Loucy (cell line): ENCODE data around the gene TRPM3.

Source experiments
- CTCF ChIP-seq: fragments of 200-600 bp; sonication (generic); conservative IDR thresholded peaks from 2 replicates; pipeline ENCODE4 v1.5.1; 2014; ENCODE audit warnings: mild to moderate bottlenecking, antibody characterized with exemption, low read length
- EZH2phosphoT487 ChIP-seq: fragments of 200-600 bp; IDR thresholded peaks from 2 replicates; pipeline ENCODE4 v1.6.1; 2018; ENCODE audit warnings: antibody characterized with exemption, mild to moderate bottlenecking, moderate library complexity, borderline replicate concordance

- TF ChIP-seq CTCF (no peak), EZH2phosphoT487 (no peak)
These were observed 523.5 kb downstream of the TRPM3 start for GRCh38 chr9:70597886-70598285.
